ENCODE results near the gene CPN1. TPM values are rescaled to one million over a fixed set of nuclear protein-coding genes. Genes with fewer than 3 reads are reported as not detected.

The CPN1 gene
- total and polyA plus RNA-seq, 10 of the 15 experiments (the other 5 are each of a cell fraction or from before 2014, with no cell fraction given), result 0.03 to 0.10 TPM; not detected in 8

DNA sequence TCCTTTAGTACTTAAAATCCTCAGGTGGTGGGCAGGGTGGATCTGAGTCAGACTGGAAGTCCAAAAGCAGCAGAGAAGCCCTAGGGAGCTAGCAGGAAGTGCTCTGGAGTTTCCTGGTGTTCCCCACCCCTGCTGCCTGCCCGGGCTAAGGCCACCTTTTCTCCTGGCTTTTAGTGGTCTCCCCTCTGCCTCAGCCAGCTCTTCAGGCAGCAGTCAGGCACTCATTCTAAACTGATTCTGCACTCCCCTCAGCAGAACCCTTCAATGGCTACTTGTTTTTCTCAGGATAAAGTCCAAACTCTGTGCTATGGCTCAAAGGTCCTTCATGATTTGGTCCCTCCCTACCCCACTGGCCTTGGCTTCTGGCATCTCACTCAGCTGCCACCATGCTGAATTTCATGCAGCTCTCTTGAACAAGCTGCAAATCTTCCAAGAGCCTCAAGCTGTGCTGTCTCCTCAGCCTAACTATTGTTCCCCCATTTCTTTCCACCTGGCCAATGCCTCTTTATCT lies 43.1 kb downstream of the CPN1 start:
- POLR2A ChIA-PET, result interaction anchor here (0.7 to 1.4 kb wide), 2 partner anchors 10 to 23 kb away, joined by 4 to 5 read pairs; no protein-coding TSS in a partner anchor
- BruUV-seq (replicated peaks), result no TSS peak
- in situ Hi-C loops (cut with MboI), result no loop called here
- Histone ChIP-seq H3K9me3 (replicated peaks; ENCODE audit: control insufficient read depth, insufficient read depth, low read length) (no peaks in the 10 kb centered on the region), H4K20me1 (ENCODE audit: control insufficient read depth, insufficient read depth) (no peaks in the 10 kb centered on the region), H3K27ac (ENCODE audit: control insufficient read depth, insufficient read depth) (peak overlapping the region; percentile 24; the same call in 1 of the 2 replicates), H2AFZ (ENCODE audit: control insufficient read depth, low read depth, low read length) (peak overlapping the region; percentile 0), H3K27me3 (replicated peaks in 1 of 2; ENCODE audit: control insufficient read depth in 2 of 2, insufficient read depth in 2 of 2, low read length in 1 of 2) (no peaks in the 10 kb centered on the region), H3K79me2 (ENCODE audit: control insufficient read depth, insufficient read depth, low read length) (no peaks in the 10 kb centered on the region), H3K4me2 (ENCODE audit: control insufficient read depth, insufficient read depth) (peak overlapping the region; percentile 50), H3K4me3 (no peak overlapping the region), H3K4me1 (ENCODE audit: control insufficient read depth, insufficient read depth, low read length) (peaks cover 40% of the 10 kb centered on the region), H3K9ac (ENCODE audit: control insufficient read depth, insufficient read depth, low read length) (peak overlapping the region; percentile 26; the same call in 1 of the 2 replicates), H3K36me3 (ENCODE audit: control insufficient read depth in 2 of 2, insufficient read depth in 2 of 2, low read length in 1 of 2) (no peaks in the 10 kb centered on the region)
- 0% methylated on average over 1 of the region's 1 CpG for WGBS (ENCODE audit: insufficient coverage, insufficient replicate concordance, low lambda C conversion rate, missing lambda C conversion rate)
- CTCF ChIA-PET, result interaction anchor here (0.9 to 13.4 kb wide), 6 partner anchors 10 to 188 kb away, joined by 3 to 340 read pairs (median 4); partner anchors contain the start of gene DNMBP
- DNase-seq (ENCODE audit: low read depth, low spot score), result no peak
- intact Hi-C loops (cut with micrococcal nuclease; ENCODE audit: unreplicated experiment), result no loop called here
- no peak for FAIRE-seq
- SMC1A ChIA-PET (ENCODE audit: uncharacterized antibody, unreplicated experiment), result interaction anchor here (0.8 to 3.5 kb wide), 9 partner anchors 10 to 246 kb away, joined by 3 to 14 read pairs (median 4); no protein-coding TSS in a partner anchor
- RAD21 ChIA-PET (ENCODE audit: unreplicated experiment), result interaction anchor here (0.7 to 2.9 kb wide), 5 partner anchors 18 to 193 kb away, joined by 3 to 13 read pairs (median 4); no protein-coding TSS in a partner anchor
- peak; percentile 50 for ATAC-seq
- no peak for TF ChIP-seq MYC (IDR thresholded peaks at IDR 0.05; ENCODE audit: insufficient read depth, insufficient read length, insufficient replicate concordance, low read length, severe bottlenecking)
- TF ChIP-seq HDAC6 (IDR thresholded peaks at IDR 0.05; ENCODE audit: unreplicated experiment), result no peak
- TF ChIP-seq EED (IDR thresholded peaks at IDR 0.05; ENCODE audit: low read depth), result peak; percentile 80; the same call in 1 of the 2 replicates
- TF ChIP-seq EZH2 (IDR thresholded peaks at IDR 0.05; ENCODE audit: borderline replicate concordance, control insufficient read depth, low read depth, low read length), result no peak
- TF ChIP-seq, protein P1, sequence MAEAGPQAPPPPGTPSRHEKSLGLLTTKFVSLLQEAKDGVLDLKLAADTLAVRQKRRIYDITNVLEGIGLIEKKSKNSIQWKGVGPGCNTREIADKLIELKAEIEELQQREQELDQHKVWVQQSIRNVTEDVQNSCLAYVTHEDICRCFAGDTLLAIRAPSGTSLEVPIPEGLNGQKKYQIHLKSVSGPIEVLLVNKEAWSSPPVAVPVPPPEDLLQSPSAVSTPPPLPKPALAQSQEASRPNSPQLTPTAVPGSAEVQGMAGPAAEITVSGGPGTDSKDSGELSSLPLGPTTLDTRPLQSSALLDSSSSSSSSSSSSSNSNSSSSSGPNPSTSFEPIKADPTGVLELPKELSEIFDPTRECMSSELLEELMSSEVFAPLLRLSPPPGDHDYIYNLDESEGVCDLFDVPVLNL (IDR thresholded peaks at IDR 0.05; ENCODE audit: low read depth, low read length), result no peak
- TF ChIP-seq CREM (IDR thresholded peaks at IDR 0.05; ENCODE audit: low read depth), result no peak
- TF ChIP-seq SRF (IDR thresholded peaks at IDR 0.05; ENCODE audit: low read depth in 2 of 2, low read length in 2 of 2), result no peak
- TF ChIP-seq SPI1 (IDR thresholded peaks at IDR 0.05; ENCODE audit: borderline replicate concordance, insufficient read depth, low read depth, low read length), result no peak
- TF ChIP-seq IKZF1 (conservative IDR thresholded peaks at IDR 0.05), result 0 out of 2 replicates have a peak, but pooled peaks have one; percentile 15
- no peak for TF ChIP-seq EP300 (IDR thresholded peaks at IDR 0.05; ENCODE audit: borderline replicate concordance in 1 of 2, control insufficient read depth in 1 of 2, low read depth in 2 of 2, low read length in 2 of 2)
- TF ChIP-seq HDGF (IDR thresholded peaks at IDR 0.05), result no peak
- TF ChIP-seq, protein P2, sequence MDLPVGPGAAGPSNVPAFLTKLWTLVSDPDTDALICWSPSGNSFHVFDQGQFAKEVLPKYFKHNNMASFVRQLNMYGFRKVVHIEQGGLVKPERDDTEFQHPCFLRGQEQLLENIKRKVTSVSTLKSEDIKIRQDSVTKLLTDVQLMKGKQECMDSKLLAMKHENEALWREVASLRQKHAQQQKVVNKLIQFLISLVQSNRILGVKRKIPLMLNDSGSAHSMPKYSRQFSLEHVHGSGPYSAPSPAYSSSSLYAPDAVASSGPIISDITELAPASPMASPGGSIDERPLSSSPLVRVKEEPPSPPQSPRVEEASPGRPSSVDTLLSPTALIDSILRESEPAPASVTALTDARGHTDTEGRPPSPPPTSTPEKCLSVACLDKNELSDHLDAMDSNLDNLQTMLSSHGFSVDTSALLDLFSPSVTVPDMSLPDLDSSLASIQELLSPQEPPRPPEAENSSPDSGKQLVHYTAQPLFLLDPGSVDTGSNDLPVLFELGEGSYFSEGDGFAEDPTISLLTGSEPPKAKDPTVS (IDR thresholded peaks at IDR 0.05; ENCODE audit: low read depth, low read length), result no peak
- no peak for TF ChIP-seq IRF4 (IDR thresholded peaks at IDR 0.05; ENCODE audit: low read depth, low read length)
- no peak for TF ChIP-seq SMAD5 (IDR thresholded peaks at IDR 0.05; ENCODE audit: low read depth)
- no peak for TF ChIP-seq GATAD2B (conservative IDR thresholded peaks at IDR 0.05; ENCODE audit: low read depth)
- TF ChIP-seq, protein P3, sequence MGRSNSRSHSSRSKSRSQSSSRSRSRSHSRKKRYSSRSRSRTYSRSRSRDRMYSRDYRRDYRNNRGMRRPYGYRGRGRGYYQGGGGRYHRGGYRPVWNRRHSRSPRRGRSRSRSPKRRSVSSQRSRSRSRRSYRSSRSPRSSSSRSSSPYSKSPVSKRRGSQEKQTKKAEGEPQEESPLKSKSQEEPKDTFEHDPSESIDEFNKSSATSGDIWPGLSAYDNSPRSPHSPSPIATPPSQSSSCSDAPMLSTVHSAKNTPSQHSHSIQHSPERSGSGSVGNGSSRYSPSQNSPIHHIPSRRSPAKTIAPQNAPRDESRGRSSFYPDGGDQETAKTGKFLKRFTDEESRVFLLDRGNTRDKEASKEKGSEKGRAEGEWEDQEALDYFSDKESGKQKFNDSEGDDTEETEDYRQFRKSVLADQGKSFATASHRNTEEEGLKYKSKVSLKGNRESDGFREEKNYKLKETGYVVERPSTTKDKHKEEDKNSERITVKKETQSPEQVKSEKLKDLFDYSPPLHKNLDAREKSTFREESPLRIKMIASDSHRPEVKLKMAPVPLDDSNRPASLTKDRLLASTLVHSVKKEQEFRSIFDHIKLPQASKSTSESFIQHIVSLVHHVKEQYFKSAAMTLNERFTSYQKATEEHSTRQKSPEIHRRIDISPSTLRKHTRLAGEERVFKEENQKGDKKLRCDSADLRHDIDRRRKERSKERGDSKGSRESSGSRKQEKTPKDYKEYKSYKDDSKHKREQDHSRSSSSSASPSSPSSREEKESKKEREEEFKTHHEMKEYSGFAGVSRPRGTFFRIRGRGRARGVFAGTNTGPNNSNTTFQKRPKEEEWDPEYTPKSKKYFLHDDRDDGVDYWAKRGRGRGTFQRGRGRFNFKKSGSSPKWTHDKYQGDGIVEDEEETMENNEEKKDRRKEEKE (IDR thresholded peaks at IDR 0.05), result no peak
- TF ChIP-seq IKZF2 (IDR thresholded peaks at IDR 0.05), result peak; percentile 17 to 41; a peak in 2 of 4 replicates
- TF ChIP-seq BRCA1 (IDR thresholded peaks at IDR 0.05; ENCODE audit: low read depth, low read length), result no peak
- TF ChIP-seq NFYA (IDR thresholded peaks at IDR 0.05; ENCODE audit: borderline replicate concordance, low read depth, low read length), result no peak

Measured in GM12878 (cell line).